WERI-Rb-1 (cell line): ENCODE measurements around the gene TMEM59L.

ENCODE experiments used
- DNase-seq: peaks from one replicate; pipeline ENCODE4 v3.0.0-alpha.2; 2020
- H3K27ac ChIP-seq: fragments of 250-450 bp; sonication (Bioruptor Pico); 2 replicates; pipeline ENCODE4 v1.5.1; 2020; ENCODE audit warnings: mild to moderate bottlenecking, moderate library complexity
- H3K27me3 ChIP-seq: fragments of 250-450 bp; sonication (Bioruptor Pico); 2 replicates; pipeline ENCODE4 v1.5.1; 2021; ENCODE audit warnings: mild to moderate bottlenecking, low read depth, moderate library complexity; ENCODE audit not compliant: insufficient read depth, severe bottlenecking
- H3K36me3 ChIP-seq: fragments of 250-450 bp; sonication (Bioruptor Pico); 2 replicates; pipeline ENCODE4 v1.5.1; 2020; ENCODE audit warnings: mild to moderate bottlenecking, moderate library complexity
- H3K4me3 ChIP-seq: 2 replicates; pipeline ENCODE4 v1.5.1; 2011; ENCODE audit warnings: low read depth, mild to moderate bottlenecking, control low read depth, low read length
- H3K9me3 ChIP-seq: fragments of 250-450 bp; sonication (Bioruptor Pico); 2 replicates; pipeline ENCODE4 v1.5.1; 2021; ENCODE audit warnings: mild to moderate bottlenecking, moderate library complexity; ENCODE audit not compliant: severe bottlenecking
- CTCF ChIP-seq: IDR thresholded peaks from 2 replicates; pipeline ENCODE4 v1.5.1; 2011; ENCODE audit warnings: low read depth, mild to moderate bottlenecking, control low read depth, inconsistent platforms, low read length

The TMEM59L gene

GRCh38 chr19:18670312-18670711 is 57.6 kb downstream of the TMEM59L start:
- Histone ChIP-seq H3K27me3 (no peaks in the 10 kb centered on the region), H3K36me3 (peaks cover 36% of the 10 kb centered on the region), H3K4me3 (no peak overlapping the region), H3K9me3 (no peaks in the 10 kb centered on the region), H3K27ac (no peak overlapping the region)
- no peak for TF ChIP-seq CTCF
- DNase-seq, result no peak
